Measurements from ENCODE around the gene SPATA7. TPM values are rescaled to one million over a fixed set of nuclear protein-coding genes. Genes with fewer than 3 reads are reported as not detected.

SPATA7 gene
- total RNA-seq, 1 donor from 2014 or later: 7.6 TPM

DNA sequence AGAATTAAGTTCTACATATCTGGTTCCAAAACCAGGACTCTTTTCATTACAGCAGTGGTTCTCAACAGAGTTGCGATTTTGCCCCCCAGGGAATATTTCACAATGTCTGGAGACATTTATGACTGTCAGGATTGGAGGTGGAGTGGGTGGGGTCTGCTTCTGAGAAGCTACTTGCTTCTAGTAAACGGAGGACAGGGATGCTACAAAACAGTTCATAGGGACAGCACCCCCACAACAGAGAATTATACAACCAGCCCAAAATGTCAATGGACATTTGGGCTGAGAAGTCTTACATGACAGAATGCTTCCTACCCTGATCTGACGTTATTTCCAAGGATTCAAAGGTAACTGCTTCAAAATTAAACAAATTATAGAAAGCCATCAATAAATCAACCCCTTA is 739 bp upstream of the SPATA7 start:
- no peaks in the 10 kb centered on the region for H3K9me3 Mint-ChIP-seq (ENCODE audit: low read depth)
- peak overlapping the region; percentile 93 for H3K27ac Mint-ChIP-seq (ENCODE audit: unreplicated experiment)
- H3K27me3 Mint-ChIP-seq (ENCODE audit: low read depth): peaks cover 9% of the 10 kb centered on the region
- peaks cover 17% of the 10 kb centered on the region for H3K4me1 Mint-ChIP-seq (ENCODE audit: low read depth)
- no peak for TF ChIP-seq CTCF (IDR thresholded peaks at IDR 0.05)
- no peaks in the 10 kb centered on the region for H3K36me3 Mint-ChIP-seq (ENCODE audit: low read depth)
- DNase-seq (ENCODE audit: low spot score): no peak
- H3K4me3 Mint-ChIP-seq (ENCODE audit: unreplicated experiment): peak overlapping the region; percentile 96

DNA sequence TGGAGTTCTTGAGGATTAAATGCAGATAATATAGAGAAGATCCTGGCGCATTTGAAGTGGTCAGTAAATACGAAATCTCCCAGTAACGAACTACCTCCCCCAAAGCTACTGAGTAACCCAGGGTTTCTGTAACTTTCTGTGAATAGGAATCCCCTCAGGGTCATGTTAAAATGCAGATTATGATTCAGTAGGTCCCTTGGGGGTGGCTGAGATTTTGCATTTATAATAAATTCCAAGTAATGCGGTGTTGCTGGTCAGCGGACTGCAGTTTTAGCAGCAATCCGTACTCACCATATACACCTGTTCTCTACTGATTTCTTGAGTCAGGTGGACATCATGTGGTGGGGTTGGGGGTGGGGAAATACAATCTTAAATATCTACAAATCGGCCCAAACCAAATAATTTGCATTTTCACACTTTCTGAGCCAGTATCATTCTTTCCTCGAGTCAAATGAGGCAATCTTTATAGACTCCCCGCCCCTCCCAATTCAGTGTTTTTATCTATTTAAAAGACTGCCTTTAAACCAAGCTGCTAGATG is 868 bp downstream of the SPATA7 start:
- H3K9me3 Mint-ChIP-seq (ENCODE audit: low read depth): no peaks in the 10 kb centered on the region
- H3K36me3 Mint-ChIP-seq (ENCODE audit: low read depth): no peaks in the 10 kb centered on the region
- peak overlapping the region; percentile 96 for H3K4me3 Mint-ChIP-seq (ENCODE audit: unreplicated experiment)
- peak overlapping the region; percentile 93 for H3K27ac Mint-ChIP-seq (ENCODE audit: unreplicated experiment)
- H3K4me1 Mint-ChIP-seq (ENCODE audit: low read depth): peaks cover 17% of the 10 kb centered on the region
- peaks cover 7% of the 10 kb centered on the region for H3K27me3 Mint-ChIP-seq (ENCODE audit: low read depth)
- no peak for TF ChIP-seq CTCF (IDR thresholded peaks at IDR 0.05)
- no peak for DNase-seq (ENCODE audit: low spot score)

DNA sequence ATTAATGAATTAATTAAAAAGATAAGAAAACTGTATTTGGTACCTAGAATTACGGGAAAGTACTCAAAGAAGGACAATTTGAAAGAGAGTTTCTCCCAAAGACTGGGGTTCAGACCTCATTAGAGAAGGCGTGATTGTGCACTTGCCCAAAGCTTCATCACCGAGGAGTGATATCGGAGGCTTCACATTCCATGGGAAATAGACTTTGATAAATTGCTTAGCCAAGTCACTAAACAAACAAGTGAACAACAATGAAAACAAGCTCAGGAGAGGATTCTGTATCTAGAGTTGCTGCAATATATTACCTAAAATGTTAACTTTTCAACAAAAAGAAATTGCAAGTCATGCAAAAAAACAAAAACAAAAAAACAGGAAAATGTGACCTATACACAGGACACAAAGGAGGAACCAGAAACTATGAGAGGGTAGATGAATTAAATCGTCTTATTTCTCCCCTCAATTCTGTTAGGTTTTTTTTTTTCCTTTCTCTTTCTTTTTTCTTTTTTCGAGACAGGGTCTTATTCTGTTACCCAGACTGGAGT is 3.4 kb downstream of the SPATA7 start:
- no peaks in the 10 kb centered on the region for H3K27me3 Mint-ChIP-seq (ENCODE audit: low read depth)
- no peak for TF ChIP-seq CTCF (IDR thresholded peaks at IDR 0.05)
- no peak overlapping the region for H3K27ac Mint-ChIP-seq (ENCODE audit: unreplicated experiment)
- no peak overlapping the region for H3K4me3 Mint-ChIP-seq (ENCODE audit: unreplicated experiment)
- DNase-seq (ENCODE audit: low spot score): no peak
- H3K9me3 Mint-ChIP-seq (ENCODE audit: low read depth): no peaks in the 10 kb centered on the region
- H3K4me1 Mint-ChIP-seq (ENCODE audit: low read depth): peaks cover 17% of the 10 kb centered on the region
- no peaks in the 10 kb centered on the region for H3K36me3 Mint-ChIP-seq (ENCODE audit: low read depth)

DNA sequence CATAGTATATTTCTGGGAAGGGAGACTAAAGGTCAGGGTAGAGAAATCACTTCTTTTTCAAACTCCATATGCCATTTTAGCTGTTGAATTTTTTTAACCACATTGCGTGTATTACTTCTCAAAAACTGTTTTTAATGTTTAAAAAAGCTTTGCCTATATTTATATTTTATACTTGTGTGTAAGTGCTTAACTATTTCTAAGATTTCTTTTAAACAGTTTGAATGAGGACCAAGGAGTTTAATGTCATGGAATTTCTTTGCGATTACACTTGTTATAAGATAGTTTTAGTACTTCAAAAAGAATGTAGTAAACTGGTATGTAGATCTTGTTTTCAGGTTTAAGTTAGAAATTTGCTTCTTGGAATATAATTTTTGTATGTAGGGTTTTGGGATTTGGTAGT is 7.2 kb downstream of the SPATA7 start:
- no peak overlapping the region for H3K4me3 Mint-ChIP-seq (ENCODE audit: unreplicated experiment)
- no peak overlapping the region for H3K27ac Mint-ChIP-seq (ENCODE audit: unreplicated experiment)
- DNase-seq (ENCODE audit: low spot score): no peak
- no peaks in the 10 kb centered on the region for H3K4me1 Mint-ChIP-seq (ENCODE audit: low read depth)
- TF ChIP-seq CTCF (IDR thresholded peaks at IDR 0.05): no peak
- H3K27me3 Mint-ChIP-seq (ENCODE audit: low read depth): no peaks in the 10 kb centered on the region
- H3K36me3 Mint-ChIP-seq (ENCODE audit: low read depth): peaks cover 9% of the 10 kb centered on the region
- no peaks in the 10 kb centered on the region for H3K9me3 Mint-ChIP-seq (ENCODE audit: low read depth)

GRCh38 chr14:88411039-88411438 is 25.6 kb downstream of the SPATA7 start:
- Mint-ChIP-seq H3K4me3 (ENCODE audit: unreplicated experiment) (no peak overlapping the region), H3K9me3 (ENCODE audit: low read depth) (peaks cover 33% of the 10 kb centered on the region), H3K27ac (ENCODE audit: unreplicated experiment) (no peak overlapping the region), H3K36me3 (ENCODE audit: low read depth) (peaks cover 46% of the 10 kb centered on the region), H3K4me1 (ENCODE audit: low read depth) (no peaks in the 10 kb centered on the region), H3K27me3 (ENCODE audit: low read depth) (no peaks in the 10 kb centered on the region)
- no peak for TF ChIP-seq CTCF (IDR thresholded peaks at IDR 0.05)
- DNase-seq (ENCODE audit: low spot score): no peak

Data from chondrocyte (in vitro differentiated cells).